ENCODE data around the gene GULP1.
"Not testable (repeated sequence)": the region's sequence is repeated elsewhere in the genome, so short reads cannot be mapped to it uniquely, and the experiment has no call there.

The GULP1 gene

DNA sequence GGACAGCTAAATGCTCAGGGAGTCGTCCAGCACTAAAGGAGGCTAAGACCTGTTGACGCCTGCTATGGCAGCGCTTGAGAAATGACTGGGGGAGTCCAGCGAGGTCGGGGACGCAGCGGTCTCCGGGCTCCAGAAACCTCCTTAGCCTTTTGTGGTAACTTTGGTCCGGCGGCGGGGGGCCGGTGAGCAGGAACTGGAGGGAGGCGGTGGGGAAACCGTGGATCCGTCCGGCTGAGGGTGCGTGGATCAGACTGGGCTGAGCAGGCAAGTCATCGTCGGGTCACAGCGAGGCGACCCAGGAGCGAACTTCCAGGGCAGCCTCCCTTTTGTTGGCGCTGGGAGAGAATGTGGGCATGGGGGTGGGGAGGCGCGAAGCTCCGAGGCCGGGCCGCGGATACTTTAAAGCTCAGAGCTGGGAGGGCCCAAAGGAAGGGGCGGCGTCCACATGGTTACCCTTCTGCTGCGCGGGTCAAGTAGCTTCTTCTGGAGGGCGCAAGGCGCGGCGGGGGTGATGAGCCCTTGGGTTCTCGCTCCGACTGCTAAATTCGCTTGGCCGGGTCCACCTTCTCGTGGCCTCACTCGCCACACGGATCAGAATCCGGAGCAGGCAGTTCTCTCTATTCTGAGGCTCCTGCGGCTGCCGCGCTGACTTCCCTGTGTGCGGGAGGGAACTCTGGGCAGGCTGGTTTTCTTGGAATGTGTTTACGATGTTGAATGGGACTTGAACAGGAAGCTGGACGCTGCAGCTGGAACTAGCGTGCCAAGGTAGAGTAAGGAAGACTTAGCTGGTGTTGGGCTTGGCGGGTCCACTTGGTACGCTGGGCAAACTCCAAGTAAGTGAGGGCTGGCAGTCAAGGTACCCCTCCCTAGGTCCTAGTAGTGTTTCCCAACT is 920 bp downstream of the GULP1 start:
- in situ Hi-C loops (cut with MboI; ENCODE audit: low sequenced_read_pairs) = no loop called here

DNA sequence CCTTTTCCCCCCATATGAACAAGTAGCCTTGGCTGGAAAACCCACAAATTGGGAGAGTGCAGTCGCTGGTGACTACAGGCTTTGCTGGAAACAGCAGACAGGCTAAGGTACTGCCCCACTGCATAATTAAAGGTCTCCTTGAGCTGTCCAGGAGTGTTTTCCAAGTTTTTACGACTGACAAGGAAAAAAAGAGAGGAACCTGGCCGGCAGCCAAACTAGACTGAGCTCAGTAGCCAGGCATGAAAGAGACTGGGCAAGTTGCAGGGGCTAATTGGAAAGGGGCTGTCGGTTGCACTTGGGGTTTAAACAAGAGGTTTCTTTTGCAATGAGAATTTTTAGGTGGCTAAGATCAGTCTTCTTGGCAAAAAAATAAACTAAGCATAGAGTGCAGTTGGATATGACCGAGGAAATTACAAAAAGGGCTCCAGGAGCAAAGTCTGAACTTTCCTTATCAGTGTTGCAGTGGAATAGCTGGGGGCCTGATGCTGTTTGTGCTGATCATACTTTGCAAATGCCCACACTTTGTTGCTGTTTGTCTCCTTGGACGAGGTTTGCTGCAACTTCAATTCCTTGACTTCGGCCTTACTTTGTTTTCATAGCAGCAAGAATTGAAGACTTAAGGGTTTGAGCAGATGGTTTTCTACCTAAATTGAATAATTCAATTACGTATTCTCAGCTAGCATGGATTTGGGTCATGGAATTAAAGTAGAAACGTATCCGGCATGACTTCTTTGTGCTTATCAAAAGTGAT is 2.1 kb downstream of the GULP1 start:
- in situ Hi-C loops (cut with MboI; ENCODE audit: low sequenced_read_pairs) = no loop called here

DNA sequence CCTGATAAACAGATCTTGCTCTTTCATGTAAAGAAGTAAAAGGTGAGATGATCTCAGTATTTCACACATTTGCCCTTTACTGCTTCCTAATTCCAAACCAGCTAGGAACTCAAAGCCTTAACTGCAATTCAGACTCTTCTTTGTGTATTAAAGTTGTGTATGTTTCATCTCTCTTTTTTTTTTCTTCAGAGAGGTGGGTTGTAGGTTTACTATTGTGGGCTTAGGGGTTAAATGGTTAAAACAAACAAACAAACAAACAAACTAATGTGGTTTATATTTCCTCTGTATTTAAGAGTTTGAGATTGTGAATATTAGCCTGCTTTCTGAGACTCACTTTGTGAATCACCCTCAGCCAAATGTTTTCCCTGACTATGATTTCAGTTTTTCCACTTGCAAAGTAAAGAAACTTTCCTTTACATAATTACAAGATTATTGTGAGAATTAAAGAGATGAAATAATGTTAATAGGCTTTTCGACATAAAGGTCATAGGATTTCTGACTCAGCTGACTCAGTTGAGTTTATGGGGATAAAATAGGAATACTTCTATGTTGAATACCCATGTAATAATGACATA is 2.8 kb downstream of the GULP1 start:
- in situ Hi-C loops (cut with MboI; ENCODE audit: low sequenced_read_pairs) = no loop called here

DNA sequence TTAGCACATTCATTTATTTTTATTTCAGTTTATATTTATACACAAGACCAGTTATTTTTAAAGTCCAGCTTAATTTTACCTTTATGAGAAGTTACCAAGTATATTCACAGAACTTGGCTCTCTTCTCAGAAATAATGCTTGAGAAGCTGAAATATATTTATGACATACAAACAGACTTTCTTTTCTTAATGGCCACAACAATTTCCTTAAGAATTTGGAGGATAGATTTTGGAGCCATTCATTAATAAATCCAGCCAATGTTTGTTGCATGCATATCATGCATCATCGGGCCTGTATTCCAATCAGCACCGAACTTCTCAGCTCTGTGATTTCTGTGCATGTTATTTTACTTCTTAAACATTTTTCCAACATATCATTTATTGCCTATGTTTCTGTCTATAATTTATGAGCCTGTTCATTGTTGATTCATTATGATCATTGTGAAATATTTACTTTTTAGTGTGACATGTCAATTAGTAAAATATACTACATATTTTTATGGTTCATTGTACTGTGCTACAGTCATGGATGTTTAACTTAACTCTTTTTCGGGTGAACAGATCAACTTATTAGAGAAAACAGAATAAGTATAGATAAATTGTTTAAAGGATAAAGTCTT is 3.5 kb downstream of the GULP1 start:
- in situ Hi-C loops (cut with MboI; ENCODE audit: low sequenced_read_pairs) = no loop called here

DNA sequence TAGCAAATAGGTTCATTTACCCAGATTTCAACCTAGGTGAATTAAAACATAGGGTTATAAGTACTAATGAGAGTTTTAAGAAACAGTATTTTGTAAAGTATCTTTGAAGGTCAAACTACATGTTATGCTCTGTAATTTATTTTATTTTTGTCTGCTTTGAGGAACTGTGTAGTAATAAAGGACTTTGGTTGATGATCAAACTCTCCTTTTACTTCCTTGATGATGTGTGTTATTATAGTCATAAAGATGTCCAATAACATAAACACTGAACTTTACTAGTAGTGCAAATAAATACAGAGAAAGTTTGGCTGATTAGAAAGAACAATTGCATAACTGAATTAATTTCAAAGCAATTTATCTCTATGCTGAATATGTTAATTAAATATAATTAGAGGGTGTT is 6.3 kb downstream of the GULP1 start:
- in situ Hi-C loops (cut with MboI; ENCODE audit: low sequenced_read_pairs) = no loop called here

DNA sequence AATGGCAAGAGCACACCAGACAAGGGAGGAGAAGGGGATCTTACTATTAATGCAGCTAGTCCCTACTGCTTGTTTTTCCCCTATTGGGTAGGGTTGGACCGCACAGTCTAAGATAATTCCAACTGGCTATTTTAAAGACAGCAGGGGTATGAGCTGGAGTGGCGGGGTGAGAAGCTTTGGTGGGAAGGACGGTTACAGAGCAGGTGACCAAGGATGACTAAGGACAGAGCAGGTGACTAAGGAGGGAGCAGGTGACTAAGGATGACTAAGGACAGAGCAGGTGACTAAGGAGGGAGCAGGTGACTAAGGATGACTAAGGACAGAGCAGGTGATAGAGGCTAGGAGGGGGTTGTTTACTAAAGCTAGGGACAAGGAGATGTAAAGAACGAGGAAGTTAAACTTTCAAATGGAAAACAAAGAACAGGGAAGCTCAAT is 7.3 kb downstream of the GULP1 start:
- in situ Hi-C loops (cut with MboI; ENCODE audit: low sequenced_read_pairs) = not testable (repeated sequence)

DNA sequence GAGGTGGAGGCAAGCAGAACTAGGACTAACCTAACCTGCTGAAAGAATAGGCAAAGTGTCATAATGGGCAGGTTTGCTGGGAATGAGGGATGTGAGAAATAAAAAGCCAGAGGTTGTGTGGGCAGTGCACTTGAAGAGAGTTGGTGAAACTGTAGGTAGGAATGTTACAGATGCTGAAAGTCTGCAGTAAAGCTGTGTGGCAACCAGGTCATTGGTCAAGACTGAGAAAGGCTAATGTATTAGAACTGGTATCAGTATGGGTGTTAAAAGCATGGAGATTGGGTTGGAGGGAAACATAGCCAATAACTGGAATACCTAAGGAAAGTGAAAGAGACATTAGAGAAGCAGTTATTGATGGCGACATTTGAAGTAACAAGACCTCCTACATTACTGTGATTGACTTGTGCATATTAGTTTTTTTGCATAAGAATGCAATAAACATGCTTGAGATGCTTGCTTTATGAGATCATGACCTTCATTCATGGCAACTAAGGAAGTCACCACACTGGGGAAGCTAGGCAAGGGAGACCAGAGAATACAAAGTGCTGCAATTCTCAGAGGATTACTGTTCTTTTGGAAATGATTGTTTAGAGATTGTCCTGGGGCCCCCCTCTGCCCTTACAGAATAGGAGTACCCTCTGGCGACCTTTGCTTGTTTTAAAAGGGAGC is 11.8 kb downstream of the GULP1 start:
- in situ Hi-C loops (cut with MboI; ENCODE audit: low sequenced_read_pairs) = no loop called here

DNA sequence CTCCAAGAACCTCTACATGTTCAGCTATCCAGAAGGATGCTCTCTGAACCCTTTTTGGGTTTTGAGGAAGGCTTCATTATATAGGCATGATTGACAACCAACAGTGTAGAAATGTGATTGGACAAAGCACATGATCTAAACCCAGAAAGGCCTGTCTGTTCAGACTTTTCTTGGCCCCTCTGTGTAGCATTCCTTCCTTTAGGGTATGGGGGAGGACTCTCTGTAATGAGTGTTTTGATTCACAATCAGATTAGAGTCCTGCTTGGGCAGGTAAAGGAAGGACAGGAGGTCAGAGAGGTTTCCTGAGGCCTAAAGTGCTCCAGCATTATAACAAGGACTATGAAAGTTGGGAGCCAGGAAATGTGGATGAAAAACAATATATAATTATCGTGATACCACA is 13.6 kb downstream of the GULP1 start:
- in situ Hi-C loops (cut with MboI; ENCODE audit: low sequenced_read_pairs) = no loop called here

DNA sequence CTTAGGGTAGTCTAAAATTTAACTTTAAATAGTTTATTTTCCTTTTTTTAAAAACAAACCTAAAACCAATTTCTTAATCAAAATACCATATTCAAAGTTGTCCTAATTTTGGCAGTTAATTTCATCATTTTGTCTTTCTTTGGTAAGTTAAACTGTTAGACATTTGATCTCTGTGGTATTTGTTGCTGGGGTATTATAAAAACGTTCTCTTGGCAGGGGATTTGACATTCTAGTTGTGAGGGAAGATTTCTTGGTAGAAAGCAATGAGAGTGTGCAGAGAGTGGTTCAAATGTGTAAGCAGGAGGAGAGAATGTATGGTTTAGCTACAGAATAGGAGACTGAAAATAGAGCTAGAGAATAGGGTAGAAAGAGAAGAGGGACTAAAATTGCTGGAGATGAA is 14.6 kb downstream of the GULP1 start:
- in situ Hi-C loops (cut with MboI; ENCODE audit: low sequenced_read_pairs) = no loop called here

DNA sequence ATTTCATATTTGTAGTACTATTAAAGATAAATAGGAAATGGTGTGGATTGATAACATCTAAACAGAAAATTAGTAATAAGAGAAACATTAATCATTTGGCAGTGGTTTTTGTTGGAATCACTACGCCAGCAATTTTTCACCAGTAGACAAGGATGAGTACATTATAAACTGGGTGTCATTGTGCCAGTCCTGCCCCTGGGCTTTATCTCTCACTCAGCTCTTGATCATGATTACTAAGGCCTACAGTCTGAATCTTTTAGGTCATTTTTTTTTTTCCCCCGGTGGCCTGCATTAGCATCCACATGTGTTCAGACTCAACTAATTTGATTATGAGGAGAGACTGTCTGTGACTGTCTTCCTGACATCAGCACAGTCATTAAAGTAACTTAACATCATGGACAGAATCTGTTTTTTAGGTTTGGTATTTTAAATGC is 16.2 kb downstream of the GULP1 start:
- in situ Hi-C loops (cut with MboI; ENCODE audit: low sequenced_read_pairs) = no loop called here

DNA sequence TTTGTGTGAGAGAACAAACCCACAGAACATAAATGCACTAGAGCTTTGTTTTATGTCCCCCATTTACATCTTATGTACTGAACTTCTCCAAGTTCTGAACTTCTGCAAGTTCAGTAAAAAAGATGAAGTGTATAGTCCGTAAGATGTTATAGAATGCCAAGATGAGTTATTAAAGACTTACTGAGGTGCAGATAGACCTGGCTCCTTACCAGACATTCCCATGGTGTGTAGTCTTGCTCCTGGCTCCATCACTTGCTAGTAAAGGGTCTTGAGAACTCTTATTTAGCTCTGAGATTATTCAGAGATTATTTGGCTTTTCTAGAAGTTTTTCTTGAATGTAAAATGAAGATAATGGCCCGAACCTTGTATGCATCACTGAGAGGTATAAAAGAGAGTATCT is 16.8 kb downstream of the GULP1 start:
- in situ Hi-C loops (cut with MboI; ENCODE audit: low sequenced_read_pairs) = no loop called here

DNA sequence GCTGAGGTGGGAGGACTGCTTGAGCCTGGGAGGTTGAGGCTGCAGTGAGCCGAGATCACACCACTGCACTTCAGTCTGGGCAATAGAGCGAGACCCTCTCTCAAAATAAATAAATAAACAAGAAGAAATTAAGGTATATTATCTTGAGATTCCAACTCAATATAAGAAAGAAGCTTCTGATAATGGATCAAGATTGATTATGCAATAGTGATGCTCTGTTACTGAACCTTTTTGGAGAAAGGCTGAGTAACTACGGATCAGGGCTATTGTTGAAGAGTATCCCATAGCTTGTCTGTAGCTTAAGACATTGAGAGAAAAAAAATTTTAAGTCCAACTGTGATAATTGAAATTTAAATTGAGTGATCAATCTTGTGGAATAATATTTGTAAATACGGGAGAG is 17.7 kb downstream of the GULP1 start:
- in situ Hi-C loops (cut with MboI; ENCODE audit: low sequenced_read_pairs) = no loop called here

DNA sequence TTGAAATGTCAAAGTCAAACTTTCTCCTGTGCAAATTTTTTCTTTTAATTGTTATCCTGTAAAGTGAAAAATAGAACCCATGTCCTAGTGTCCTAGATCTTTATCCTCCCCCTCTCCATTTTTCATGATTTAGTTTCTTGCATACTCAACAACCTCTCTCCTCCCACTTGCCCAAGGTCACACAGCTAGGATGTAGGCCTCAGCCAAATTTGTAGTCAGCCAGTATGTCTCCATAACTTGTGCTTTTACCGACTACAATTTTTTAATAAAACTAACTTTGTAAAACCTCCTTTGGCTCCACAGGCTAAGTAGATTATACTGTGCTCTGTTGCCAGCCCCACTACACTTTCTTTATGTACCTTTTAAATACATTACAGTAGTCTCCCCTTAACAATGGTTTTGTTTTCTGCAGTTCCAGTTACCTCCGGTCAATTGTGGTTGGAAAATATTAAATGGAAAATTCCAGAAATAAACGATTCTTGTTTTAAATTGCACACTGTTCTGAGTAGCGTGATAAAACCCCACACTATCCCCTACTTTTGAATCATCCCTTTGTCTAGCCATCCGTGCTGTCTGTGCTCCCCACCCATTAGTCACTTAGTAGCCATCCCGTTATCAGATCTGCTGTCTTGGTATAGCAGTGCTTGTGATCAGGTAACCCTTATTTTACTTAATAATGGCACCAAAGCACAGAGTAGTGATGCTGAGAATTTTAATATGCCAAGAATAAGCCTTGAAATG is 22.8 kb downstream of the GULP1 start:
- in situ Hi-C loops (cut with MboI; ENCODE audit: low sequenced_read_pairs) = no loop called here

DNA sequence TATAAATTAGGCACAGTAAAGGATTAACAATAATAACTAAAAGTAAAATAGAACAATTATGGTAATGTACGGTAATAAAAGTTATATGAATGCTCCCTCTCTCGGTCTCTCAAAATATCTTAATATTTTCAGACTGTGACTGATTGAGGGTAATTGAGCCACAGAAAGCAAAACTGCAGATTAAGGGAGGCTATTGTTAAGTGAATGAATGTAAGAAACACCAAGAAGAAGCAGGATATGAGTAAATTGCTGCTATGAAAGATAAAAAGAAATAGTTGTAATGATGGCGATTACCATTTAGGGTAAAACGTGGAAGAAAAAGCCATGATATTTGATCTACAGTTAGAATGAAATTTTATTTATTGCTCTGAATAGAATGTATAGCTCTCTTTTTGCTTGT is 24.1 kb downstream of the GULP1 start:
- in situ Hi-C loops (cut with MboI; ENCODE audit: low sequenced_read_pairs) = no loop called here

DNA sequence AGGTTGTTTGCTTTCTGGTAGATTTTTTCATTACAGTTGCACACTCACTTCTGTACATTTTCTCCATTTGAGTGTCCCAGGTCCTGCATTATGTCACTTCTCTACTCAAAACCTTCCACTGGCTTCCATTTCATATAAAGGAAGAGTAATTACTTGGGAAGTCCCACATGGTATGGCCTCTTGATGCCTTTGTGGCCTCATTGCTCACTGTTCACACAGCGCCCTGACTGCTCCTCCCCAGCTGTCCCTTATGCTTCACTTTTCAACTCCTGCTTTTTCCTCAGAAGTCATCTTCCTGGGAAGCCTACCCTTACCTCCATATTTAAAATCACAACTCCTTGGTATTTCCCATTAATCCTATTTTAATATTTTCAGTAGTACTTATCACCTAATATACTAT is 24.7 kb downstream of the GULP1 start:
- in situ Hi-C loops (cut with MboI; ENCODE audit: low sequenced_read_pairs) = no loop called here

DNA sequence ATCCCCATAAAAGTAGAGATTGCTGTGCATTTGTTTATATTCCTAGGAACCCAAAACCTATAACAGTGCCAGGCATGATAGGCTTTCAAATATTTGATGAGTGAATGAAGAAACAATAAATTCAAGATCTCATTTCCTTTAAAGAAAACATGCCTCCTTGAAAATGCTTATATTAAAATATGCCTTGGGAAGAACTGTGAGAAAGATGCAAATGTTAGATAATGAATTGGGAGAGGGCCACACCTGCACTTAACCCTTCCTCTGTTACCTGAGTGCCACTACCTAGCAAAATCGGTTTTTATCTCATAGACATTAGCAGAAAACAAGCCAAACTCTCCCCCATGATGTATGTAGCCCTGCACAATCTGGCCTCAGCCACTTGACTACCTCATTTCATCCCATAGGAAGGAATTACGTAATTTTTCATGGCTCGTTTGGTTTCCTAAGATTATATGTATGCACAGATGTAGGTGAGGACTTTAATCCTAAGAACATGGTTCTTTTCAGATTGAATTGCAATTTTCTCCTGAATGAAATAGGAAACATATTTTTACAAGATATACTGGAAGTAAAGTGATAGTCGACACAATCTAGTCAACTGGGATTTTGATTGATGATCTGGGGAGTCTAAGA is 25.2 kb downstream of the GULP1 start:
- in situ Hi-C loops (cut with MboI; ENCODE audit: low sequenced_read_pairs) = no loop called here

DNA sequence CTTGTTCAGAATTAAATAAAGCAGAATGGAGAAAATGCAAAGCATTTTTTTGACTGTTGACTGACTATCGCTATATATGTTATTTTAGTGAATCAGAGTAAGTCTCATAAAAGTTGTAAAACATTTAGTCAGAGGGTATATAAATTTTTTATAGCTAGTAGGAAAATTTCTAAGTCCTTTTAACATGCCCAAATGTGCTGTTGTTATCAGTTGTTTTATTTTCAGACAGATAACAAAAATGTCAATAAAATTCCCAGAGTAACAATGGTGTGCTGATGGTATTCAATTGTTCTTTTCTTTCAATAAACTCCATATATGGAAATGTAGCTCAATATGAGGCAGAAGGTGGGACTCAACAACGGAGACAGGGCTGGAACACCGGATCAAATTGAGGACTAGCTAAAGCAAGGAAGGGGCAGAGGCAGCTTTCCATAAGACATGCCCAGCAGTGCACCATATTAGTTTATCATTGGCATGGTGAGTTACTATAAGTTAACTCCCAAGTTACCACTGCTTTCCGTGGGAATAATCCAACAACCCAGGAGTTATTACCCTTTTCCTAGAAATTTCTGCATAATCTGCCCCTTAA is 26.6 kb downstream of the GULP1 start:
- in situ Hi-C loops (cut with MboI; ENCODE audit: low sequenced_read_pairs) = no loop called here

DNA sequence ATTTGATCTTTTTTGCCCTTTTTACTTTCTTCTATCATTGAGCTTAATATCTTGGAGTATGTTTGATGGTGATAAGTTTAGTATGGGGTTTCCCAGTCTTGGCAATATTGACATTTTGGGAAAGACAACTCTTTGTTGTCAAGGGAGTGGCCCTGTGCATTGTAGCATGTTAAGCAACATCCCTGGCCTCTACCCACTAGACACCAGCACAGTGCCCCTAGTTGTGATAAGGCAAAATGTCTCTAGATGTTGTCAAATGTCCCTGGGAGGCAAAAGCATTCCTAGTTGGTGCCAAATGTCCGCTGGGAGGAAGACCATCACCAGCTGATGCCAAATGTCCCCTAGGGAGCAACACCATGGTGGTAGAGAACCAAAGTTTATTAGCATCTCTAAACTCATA is 28.2 kb downstream of the GULP1 start:
- in situ Hi-C loops (cut with MboI; ENCODE audit: low sequenced_read_pairs) = no loop called here

DNA sequence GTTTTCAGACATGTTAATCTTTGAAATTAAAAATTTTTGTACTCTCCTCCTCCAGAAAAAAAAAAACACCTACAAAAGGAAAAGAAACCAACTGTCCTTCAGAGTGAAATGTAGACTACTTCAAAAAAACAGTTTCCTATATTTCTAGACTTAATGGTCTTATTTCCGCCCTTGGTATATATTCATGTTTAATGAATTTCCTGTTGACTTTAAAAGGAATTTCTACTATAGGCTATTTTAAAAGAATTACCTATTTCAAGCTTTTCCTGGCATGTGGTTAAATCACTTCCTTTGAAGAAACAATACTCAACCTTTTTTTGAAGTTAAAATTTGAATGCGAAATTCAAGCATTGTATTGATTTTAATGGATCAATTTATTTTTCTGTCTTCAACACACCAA is 29.2 kb downstream of the GULP1 start:
- in situ Hi-C loops (cut with MboI; ENCODE audit: low sequenced_read_pairs) = no loop called here

All from hTERT RPE-1 (cell line).